ENCODE data around the gene ACAP1. TPM values are rescaled to one million over a fixed set of nuclear protein-coding genes. Genes with fewer than 3 reads are reported as not detected.
"Not testable (repeated sequence)": the region's sequence is repeated elsewhere in the genome, so short reads cannot be mapped to it uniquely, and the experiment has no call there.

The ACAP1 gene
- total RNA-seq, 2 donors from 2014 or later, result 527 to 774 TPM

GRCh38 chr17:7329997-7330637, 6.2 kb upstream of the ACAP1 start:
- peak; percentile 84 for ATAC-seq (replicated peaks)
- Mint-ChIP-seq H3K36me3 (ENCODE audit: low read depth) (no peaks in the 10 kb centered on the region), H3K4me1 (peaks cover 21% of the 10 kb centered on the region), H3K27ac (peak overlapping the region; percentile 97), H3K4me3 (peak overlapping the region; percentile 99), H3K9me3 (no peaks in the 10 kb centered on the region), H3K27me3 (no peaks in the 10 kb centered on the region)

DNA sequence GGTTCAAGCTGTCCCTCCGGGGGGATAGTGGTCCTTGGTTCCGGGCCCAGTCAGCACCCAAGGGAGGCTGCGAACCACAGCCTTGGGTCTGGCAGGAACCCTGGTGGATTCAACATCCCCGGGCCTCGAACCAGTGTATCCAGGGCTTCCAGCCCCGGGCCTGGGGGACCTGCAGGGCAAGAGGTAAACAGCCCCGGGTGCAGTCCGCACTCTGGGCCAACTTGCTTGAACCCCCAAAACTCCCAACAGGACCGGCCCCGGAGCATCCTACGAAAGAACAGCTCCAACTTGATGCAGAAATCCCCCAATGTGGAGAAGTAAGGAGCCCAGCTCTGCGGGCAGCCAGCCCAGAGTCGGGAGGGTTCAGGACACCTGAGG, 5.7 kb upstream of the ACAP1 start:
- Mint-ChIP-seq H3K9me3 (no peaks in the 10 kb centered on the region), H3K27ac (peak overlapping the region; percentile 37), H3K36me3 (ENCODE audit: low read depth) (no peaks in the 10 kb centered on the region)

DNA sequence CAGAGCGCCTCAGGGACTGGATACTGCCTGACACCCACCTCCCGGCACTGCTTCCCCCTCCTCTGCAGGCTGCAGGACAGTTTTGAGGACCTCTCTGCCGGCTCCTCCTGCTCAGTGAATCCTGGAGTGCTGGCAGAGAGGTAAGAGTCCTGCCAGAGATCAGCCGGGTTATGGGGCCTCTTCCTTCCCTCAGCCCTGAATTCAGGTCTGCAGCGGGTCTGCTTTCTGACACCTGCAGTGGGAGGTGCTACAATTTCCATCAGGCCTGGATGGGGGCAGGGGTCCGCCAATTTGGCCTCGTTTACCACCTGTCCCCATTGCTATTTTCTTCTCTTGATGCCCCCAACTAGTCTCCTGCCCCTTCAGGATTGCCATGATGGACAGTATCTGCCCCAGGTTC, 4.2 kb upstream of the ACAP1 start:
- Mint-ChIP-seq H3K4me1 (peaks cover 32% of the 10 kb centered on the region), H3K4me3 (peak overlapping the region; percentile 99), H3K27ac (peak overlapping the region; percentile 80), H3K36me3 (ENCODE audit: low read depth) (peaks cover 11% of the 10 kb centered on the region), H3K27me3 (no peaks in the 10 kb centered on the region), H3K9me3 (no peaks in the 10 kb centered on the region)
- ATAC-seq (replicated peaks), result no peak

More for the DNA sequence above, 5.7 kb upstream of the ACAP1 start:
- Mint-ChIP-seq H3K27me3 (no peaks in the 10 kb centered on the region), H3K4me1 (peaks cover 26% of the 10 kb centered on the region), H3K4me3 (peak overlapping the region; percentile 99)
- no peak for ATAC-seq (replicated peaks)

DNA sequence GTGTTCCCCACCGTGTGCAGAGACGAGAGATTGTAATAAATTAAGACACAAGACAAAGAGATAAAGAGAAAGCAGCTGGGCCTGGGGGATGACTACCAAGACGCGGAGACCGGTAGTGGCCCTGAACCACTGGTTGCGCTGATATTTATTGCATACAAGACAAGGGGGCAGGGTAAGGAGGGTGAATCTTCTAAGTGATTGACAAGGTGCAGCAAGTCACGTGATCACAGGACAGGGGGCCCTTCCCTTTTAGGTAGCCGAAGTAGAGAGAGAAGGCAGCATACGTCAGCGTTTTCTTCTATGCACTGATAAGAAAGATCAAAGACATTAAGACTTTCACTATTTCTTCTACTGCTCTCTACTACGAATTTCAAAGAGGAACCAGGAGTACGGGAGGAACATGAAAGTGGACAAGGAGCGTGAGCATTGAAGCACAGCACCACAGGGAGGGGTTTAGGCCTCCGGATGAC, 3.7 kb upstream of the ACAP1 start:
- H3K4me1 Mint-ChIP-seq, result peaks cover 35% of the 10 kb centered on the region
- peaks cover 17% of the 10 kb centered on the region for H3K36me3 Mint-ChIP-seq (ENCODE audit: low read depth)
- not testable (repeated sequence) for H3K27me3 Mint-ChIP-seq; H3K9me3 Mint-ChIP-seq; ATAC-seq (replicated peaks)
- H3K4me3 Mint-ChIP-seq, result peak overlapping the region; percentile 99
- H3K27ac Mint-ChIP-seq, result peak overlapping the region; percentile 80

GRCh38 chr17:7334938-7335538, 1.3 kb upstream of the ACAP1 start:
- H3K36me3 Mint-ChIP-seq (ENCODE audit: low read depth), result peaks cover 41% of the 10 kb centered on the region
- no peaks in the 10 kb centered on the region for H3K27me3 Mint-ChIP-seq
- H3K4me3 Mint-ChIP-seq, result peak overlapping the region; percentile 99
- no peak for ATAC-seq (replicated peaks)
- H3K27ac Mint-ChIP-seq, result peak overlapping the region; percentile 93
- no peaks in the 10 kb centered on the region for H3K9me3 Mint-ChIP-seq
- H3K4me1 Mint-ChIP-seq, result peaks cover 30% of the 10 kb centered on the region

GRCh38 chr17:7335765-7336164, 564 bp upstream of the ACAP1 start:
- H3K4me3 Mint-ChIP-seq, result peak overlapping the region; percentile 99
- not testable (repeated sequence) for H3K27me3 Mint-ChIP-seq; ATAC-seq (replicated peaks); H3K9me3 Mint-ChIP-seq
- H3K4me1 Mint-ChIP-seq, result peaks cover 30% of the 10 kb centered on the region
- H3K36me3 Mint-ChIP-seq (ENCODE audit: low read depth), result peaks cover 48% of the 10 kb centered on the region
- H3K27ac Mint-ChIP-seq, result peak overlapping the region; percentile 93

- H3K9me3 Mint-ChIP-seq; H3K27me3 Mint-ChIP-seq; ATAC-seq (replicated peaks): not testable (repeated sequence)
- Mint-ChIP-seq H3K4me3 (peak overlapping the region; percentile 99), H3K4me1 (peaks cover 29% of the 10 kb centered on the region), H3K36me3 (ENCODE audit: low read depth) (peaks cover 66% of the 10 kb centered on the region), H3K27ac (peak overlapping the region; percentile 93)
These were observed 1.3 kb downstream of the ACAP1 start for GRCh38 chr17:7337600-7337999.

- Mint-ChIP-seq H3K36me3 (ENCODE audit: low read depth) (peaks cover 92% of the 10 kb centered on the region), H3K4me3 (peak overlapping the region; percentile 99), H3K27ac (peak overlapping the region; percentile 59), H3K27me3 (no peaks in the 10 kb centered on the region), H3K4me1 (peaks cover 30% of the 10 kb centered on the region), H3K9me3 (no peaks in the 10 kb centered on the region)
- ATAC-seq (replicated peaks), result no peak
These were observed 3.9 kb downstream of the ACAP1 start for GRCh38 chr17:7340179-7340578.

DNA sequence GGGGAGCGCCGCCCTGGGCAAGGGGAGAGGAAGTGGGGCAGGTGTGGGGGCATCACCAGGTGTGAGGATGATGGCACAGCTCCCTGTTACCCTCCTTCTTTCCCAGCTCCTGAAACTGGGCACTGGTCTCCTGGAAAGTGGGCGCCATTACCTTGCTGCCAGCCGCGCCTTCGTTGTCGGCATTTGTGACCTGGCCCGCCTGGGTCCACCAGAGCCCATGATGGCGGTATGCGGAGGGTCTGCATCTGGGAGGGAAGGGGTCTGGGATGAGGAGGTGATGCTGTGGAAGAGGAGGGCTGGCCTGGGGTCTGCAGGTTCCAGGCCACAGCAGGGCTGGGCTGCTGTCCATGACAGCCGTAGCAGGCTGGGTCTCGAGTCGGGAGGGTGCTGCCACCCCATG, 5.5 kb downstream of the ACAP1 start:
- H3K9me3 Mint-ChIP-seq, result no peaks in the 10 kb centered on the region
- ATAC-seq (replicated peaks), result no peak
- no peaks in the 10 kb centered on the region for H3K27me3 Mint-ChIP-seq
- H3K27ac Mint-ChIP-seq, result peak overlapping the region; percentile 54
- H3K36me3 Mint-ChIP-seq (ENCODE audit: low read depth), result peaks cover 100% of the 10 kb centered on the region
- no peak overlapping the region for H3K4me3 Mint-ChIP-seq
- peaks cover 20% of the 10 kb centered on the region for H3K4me1 Mint-ChIP-seq

DNA sequence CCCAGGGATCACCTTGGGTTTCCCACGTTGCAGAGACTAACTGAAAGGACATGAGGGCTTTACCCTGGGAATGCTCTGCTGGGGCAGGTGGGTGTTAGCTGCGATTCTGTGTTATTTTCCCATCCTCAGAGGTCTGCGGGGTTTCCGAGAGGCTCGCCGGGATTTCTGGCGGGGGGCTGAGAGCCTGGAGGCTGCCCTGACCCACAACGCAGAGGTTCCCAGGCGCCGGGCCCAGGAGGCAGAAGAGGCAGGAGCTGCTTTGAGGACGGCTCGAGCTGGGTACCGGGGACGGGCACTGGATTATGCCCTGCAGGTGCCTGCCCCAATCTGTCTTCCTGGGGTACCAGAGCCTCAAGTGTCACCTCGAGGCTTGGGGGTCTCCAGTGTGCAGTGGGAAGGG, 6.9 kb downstream of the ACAP1 start:
- peaks cover 21% of the 10 kb centered on the region for H3K4me1 Mint-ChIP-seq
- H3K4me3 Mint-ChIP-seq, result no peak overlapping the region
- H3K36me3 Mint-ChIP-seq (ENCODE audit: low read depth), result peaks cover 100% of the 10 kb centered on the region
- H3K9me3 Mint-ChIP-seq, result no peaks in the 10 kb centered on the region
- no peak overlapping the region for H3K27ac Mint-ChIP-seq
- no peaks in the 10 kb centered on the region for H3K27me3 Mint-ChIP-seq
- ATAC-seq (replicated peaks), result no peak

- Mint-ChIP-seq H3K36me3 (ENCODE audit: low read depth) (peaks cover 97% of the 10 kb centered on the region), H3K27ac (peak overlapping the region; percentile 87), H3K9me3 (no peaks in the 10 kb centered on the region), H3K27me3 (no peaks in the 10 kb centered on the region), H3K4me3 (no peak overlapping the region), H3K4me1 (peaks cover 19% of the 10 kb centered on the region)
- ATAC-seq (replicated peaks), result no peak
These were observed 10.7 kb downstream of the ACAP1 start for GRCh38 chr17:7346761-7347614.

- H3K4me1 Mint-ChIP-seq, result peaks cover 19% of the 10 kb centered on the region
- peaks cover 97% of the 10 kb centered on the region for H3K36me3 Mint-ChIP-seq (ENCODE audit: low read depth)
- no peaks in the 10 kb centered on the region for H3K9me3 Mint-ChIP-seq
These were observed 11.5 kb downstream of the ACAP1 start for GRCh38 chr17:7347630-7348477.

GRCh38 chr17:7348478-7349242, 12.3 kb downstream of the ACAP1 start:
- peaks cover 97% of the 10 kb centered on the region for H3K36me3 Mint-ChIP-seq (ENCODE audit: low read depth)
- H3K27ac Mint-ChIP-seq, result peak overlapping the region; percentile 87

More at GRCh38 chr17:7347630-7348477, 11.5 kb downstream of the ACAP1 start:
- H3K4me3 Mint-ChIP-seq, result peak overlapping the region; percentile 88
- no peak for ATAC-seq (replicated peaks)
- no peaks in the 10 kb centered on the region for H3K27me3 Mint-ChIP-seq
- H3K27ac Mint-ChIP-seq, result peak overlapping the region; percentile 87

More at GRCh38 chr17:7348478-7349242, 12.3 kb downstream of the ACAP1 start:
- Mint-ChIP-seq H3K4me3 (peak overlapping the region; percentile 88), H3K27me3 (no peaks in the 10 kb centered on the region), H3K4me1 (peaks cover 19% of the 10 kb centered on the region), H3K9me3 (no peaks in the 10 kb centered on the region)
- peak; percentile 11 for ATAC-seq (replicated peaks)
